T47D (cell line): ENCODE measurements around the gene SCOC.

Source experiments
- DNase-seq, 2 experiments: peaks; one replicate each; pipeline versions ENCODE4 v3.0.0 to v3.0.0-alpha.2; 2011 to 2012; ENCODE audit warnings: low read depth in 1 of 2, low spot score in 1 of 2
- JUND ChIP-seq: IDR thresholded peaks from 2 replicates; pipeline ENCODE4 v1.6.1; 2012; ENCODE audit warnings: low read depth
- in situ Hi-C: cut with HindIII; loops from 2 replicates; pipeline ENCODE4 v1.10.0; 2016; ENCODE audit warnings: low sequenced_read_pairs, low pct_unique_long_range_greater_than_20kb

SCOC gene

DNA sequence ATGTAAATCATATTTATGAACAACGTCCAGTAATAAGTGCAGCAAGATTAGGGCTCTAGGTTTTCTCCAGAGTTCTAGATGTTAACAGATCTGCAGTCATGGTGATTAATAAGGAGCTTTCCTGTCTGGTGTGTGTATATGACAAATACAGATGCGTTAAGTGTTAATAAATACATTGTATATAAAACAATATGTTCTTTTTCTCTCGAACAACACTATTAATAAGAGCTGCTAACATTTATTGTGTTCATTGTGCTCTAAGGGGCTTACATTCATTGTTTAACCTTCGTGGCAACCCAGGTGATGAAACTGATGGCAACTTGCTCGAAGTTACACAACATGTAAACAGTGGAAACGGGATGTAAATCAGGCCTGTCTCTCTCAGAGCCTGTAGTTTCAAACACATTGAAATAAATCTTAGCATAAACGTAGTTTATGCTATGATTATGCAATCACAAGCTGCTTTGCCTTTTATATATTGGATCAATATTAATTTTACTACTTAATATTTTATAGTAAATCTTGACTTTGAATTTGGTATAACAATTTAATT, 54.5 kb downstream of the SCOC start:
- in situ Hi-C loops: no loop called here
- DNase-seq: peak in 1 of 2 experiments; percentile 44
- no peak for TF ChIP-seq JUND
